Ovary (tissue), 3 donors: ENCODE data around the gene NOP9.

ENCODE experiments used
- CTCF ChIP-seq, 3 donors: fragments of 450-650 bp in 2 of 3; fragments of 200-600 bp in 1 of 3; IDR thresholded peaks; one replicate each; pipeline versions ENCODE4 v1.5.1 to v1.8.0; 2016 to 2022; ENCODE audit warnings: antibody characterized with exemption in 3 of 3, mild to moderate bottlenecking in 1 of 3
- EP300 ChIP-seq: sonication (generic); formaldehyde crosslinking; IDR thresholded peaks from one replicate; pipeline ENCODE4 v1.6.1; 2017; ENCODE audit warnings: antibody characterized with exemption
- donor health status: DM: no; HTN: no; CAD: no.

- TF ChIP-seq CTCF (IDR thresholded peaks at IDR 0.05) (no peak), EP300 (no peak)
Observed at GRCh38 chr14:24260780-24261157, 38.9 kb upstream of the NOP9 start.
